Fibroblast of the conjunctiva (primary cell): Measurements from ENCODE around the gene PHIP.

ENCODE experiments used
- DNase-seq: peaks from one replicate; pipeline ENCODE4 v3.0.0-alpha.2; 2010; ENCODE audit warnings: low read depth

Gene PHIP

DNA sequence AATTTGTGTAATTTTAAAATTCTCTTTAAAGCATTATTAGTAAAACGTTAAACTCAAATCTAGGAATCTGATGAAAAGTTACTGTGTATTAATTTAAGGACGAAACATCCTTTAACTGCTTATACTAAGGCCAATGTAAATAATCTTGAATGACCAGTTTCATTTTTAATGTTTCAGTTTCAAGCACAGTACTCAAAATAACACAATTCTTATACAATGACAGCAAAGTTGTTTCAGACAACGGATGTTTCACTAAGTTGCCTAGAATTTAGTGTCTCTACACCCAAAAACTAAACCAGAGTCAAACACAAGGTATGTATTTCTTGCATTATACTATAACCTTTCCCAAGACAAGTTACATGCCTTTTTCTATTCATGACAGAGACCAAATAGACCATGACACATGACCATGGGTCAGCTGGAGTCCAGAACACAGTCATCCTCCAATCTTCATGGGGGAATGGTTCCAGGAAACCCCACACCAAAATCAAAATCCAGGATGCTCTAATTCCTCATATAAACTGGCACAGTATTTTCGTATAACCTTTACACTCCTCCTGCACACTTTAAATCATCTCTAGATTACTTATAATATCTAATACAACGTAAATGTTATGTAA, 7.7 kb downstream of the PHIP start:
- DNase-seq, result no peak

DNA sequence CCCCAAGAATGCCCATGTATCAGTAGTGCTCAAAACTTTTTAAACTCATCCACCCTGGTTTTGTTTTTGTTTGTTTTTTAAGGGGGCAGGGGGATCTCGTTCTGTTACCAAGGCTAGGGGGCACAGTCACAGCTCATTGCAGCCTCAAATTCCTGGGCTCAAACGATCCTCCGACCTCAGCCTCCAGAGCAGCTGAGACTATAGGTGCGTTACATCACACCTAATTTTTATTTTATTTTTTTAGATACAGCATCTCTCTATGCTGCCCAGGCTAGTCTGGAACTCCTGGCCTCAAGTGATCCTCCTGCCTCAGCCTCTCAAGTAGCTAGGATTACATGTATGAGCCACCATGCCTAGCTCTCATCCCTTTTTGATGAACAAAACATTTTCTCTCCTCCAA, 11.2 kb downstream of the PHIP start:
- no peak for DNase-seq

DNA sequence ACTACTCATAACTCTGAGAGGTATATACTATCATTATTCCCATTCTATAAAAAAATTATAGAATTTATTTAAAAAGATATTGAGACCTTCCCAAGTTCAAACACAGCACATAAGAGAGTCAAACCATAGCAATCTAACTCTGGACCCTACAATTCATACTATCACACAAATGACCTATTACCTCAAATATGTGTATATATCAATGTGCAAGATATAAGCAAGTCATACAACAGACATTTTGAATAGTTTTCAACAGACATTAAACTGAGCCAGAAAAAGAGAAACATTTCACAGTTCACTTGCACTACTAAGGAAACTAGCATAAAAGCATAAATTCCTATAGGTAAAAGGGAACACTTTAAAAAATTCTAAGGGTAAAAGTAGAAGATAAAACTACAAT, 11.7 kb downstream of the PHIP start:
- DNase-seq, result no peak

DNA sequence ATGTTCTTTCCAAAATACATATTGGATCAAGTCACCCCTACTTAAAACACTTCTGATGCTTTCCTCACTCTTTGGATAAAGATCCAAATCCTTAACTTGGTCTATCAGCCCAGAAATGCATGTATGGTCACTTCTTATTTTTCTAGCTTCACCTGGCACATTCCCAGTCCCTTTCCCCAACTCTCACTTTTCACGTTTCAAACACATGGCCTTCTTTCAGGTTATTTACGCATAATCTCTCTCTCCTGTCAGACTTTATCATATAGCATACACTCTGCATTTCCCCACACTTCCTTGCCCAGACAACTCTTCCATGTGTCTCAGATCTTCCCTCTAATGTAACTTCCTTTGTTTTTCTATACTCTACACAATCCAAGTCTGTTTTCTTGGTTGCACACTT, 12.8 kb downstream of the PHIP start:
- no peak for DNase-seq

DNA sequence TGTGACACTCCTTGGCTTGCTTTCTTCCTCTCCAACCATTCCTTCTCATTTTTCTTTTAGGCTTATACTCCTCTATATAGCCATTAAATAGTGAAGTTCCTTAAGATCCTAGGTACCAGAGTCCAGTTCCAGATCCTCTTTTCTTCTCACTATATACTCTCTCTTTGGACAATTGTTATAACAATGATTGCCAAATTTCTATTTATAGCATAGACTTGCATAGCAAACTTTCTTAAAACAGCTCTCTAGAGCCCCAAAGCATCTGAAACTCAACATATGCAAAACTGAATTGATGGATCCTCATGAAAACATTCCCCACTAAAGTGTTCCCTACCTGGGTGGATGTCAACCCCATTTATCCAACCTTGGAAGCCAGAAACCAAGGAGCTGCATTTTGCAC, 13.4 kb downstream of the PHIP start:
- no peak for DNase-seq

DNA sequence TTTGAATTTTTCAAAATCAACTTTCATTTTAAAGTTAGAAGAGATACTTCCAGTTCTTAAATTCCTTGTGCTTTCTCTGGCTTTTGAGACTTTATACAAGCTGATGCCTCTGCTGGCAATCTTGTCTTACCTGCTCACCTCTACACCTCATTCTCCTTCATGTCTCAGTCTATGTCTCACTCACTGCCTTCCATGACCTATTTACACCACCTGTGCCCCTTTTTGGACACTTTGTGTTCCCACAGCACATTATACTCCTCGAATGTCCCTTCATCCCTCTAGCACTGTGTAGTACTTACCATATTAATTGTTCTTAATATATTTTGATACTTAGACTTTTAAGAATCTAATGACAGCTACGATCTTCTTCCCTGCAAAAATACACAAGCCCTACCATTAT, 15.3 kb downstream of the PHIP start:
- DNase-seq, result no peak

DNA sequence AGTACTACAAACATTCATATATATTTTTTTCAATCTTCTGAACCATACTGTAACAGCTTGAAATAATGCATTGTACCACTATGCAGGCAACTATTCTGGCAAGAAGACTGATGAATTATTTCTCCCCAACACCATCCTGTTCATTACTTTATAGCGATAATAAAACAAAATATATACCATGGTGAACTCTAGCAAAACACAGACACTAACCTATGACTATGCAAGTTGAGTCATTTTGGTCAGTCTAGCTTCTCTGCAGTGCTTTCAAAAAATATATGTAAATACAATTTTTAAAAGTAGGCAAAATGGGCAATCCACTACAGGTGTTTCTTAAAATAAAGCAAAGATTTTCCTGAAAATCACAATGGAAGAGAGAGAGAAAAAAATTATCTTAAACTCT, 20.3 kb downstream of the PHIP start:
- no peak for DNase-seq

DNA sequence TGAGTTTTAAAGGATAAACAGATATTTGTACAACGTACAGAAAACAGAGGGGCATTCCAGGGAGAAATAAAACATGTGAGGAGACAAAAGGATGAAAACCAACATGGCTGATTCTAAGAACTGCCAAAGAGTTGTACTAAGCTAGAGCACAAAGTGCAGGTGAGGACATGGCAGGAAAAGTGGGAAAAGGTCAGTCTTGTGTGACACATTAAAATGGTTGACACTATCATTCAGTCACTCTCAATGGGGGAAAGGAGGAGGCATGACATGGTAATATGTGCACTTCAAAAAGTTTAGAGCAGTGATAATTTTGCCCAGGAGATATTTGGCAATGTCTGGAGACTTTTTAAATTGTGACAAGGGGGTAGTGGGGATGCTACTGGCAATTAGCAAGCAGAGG, 21.8 kb downstream of the PHIP start:
- no peak for DNase-seq

DNA sequence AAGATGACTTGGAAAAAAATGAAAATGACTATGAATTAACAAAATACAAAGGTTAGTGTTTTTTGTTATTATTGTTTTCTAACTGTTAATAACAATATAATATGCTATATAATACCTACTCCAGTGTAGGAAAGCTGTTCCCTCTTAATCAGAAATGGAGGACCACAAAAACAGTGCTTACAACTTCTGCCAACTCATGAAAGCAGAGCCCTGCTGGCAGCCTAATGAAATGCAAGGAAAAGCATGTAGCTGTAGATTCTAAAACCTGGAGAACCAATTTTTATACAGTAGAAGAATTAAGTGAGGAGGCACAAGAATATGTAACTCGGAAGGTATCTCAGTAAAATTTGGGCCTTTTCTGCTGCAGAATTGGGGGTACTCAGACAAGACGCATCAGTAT, 29.4 kb downstream of the PHIP start:
- peak; percentile 5 for DNase-seq

DNA sequence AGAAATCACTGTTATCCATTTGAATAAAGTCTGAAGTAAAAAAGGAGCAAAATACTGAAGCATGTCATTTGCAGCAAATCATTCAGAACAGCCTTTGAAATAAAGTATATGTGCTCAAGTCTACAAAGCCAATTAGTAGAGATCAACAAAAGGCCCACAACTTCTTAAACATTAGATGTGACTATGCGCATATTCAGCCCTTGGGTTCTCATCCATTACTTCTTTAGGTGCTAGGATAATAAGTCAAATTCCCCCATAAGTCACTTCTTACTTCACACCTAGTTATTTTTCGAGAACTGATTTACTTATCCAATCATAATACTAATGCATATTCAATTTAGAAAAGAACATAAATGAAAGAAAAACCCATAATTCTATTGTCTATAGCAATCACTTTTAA, 31.0 kb downstream of the PHIP start:
- no peak for DNase-seq

DNA sequence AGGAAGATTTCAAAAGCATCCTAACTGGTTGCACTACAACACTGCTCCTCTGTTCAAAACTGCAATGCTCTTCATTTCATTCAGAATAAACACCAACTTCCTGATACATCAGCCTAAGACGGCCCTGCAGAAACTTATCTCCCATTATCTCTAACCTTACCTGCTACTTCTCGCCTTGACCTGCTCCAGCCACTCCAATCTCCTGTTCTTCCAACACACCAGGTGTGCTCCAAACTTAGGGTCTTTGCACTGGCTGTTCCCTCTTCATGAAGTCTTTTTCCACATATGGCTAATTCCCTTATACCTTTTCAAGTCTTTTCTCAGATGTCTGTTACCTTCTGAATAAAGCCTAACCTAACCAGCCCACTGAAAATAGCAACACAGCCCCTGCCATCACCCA, 32.1 kb downstream of the PHIP start:
- no peak for DNase-seq

DNA sequence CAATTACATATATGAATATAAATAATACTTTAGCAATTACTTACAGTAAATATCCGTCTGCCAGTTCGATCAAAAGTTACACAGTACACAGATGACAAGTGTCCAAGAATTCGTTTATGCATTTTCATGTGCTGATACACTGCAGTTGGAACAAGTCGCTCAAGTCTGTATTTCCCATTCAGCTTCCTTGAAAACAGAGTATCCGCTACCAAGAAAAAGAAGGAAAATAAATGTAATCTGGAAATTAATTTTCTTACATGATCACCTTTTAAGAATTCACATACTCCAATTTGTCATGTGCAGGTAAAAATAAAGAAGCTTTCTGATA, 35.3 kb downstream of the PHIP start:
- DNase-seq, result no peak

DNA sequence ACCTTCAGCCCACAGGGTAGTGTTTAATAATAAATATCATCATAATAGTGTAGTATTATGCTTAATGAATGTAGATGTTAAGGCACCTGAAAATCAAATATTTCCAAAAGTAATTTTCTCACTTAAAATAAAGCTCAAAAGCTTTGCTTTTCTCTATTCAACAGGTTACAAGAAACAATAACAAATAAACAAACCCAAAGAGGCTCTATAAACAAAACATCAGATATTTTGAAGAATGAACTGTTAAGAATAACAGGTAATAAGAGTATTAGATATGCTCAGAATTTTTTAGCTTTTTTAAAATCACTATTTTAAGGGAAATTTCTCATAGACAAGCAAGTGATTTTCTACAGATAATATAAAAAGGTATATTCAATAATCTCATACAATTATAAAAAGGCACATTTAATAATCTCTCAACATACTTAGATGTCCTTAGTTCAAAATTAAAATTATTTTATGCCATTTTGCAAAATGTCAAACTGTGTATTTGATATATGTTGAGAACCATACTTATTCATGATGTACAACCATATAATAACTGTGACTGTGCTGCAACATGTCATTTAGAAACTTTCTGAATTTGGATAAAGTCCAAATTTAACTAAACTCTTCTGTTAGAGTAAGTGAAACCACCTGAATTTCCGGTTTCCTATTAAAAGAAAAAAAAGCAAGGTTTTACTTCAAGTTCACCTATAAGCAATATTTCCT, 35.8 kb downstream of the PHIP start:
- no peak for DNase-seq

DNA sequence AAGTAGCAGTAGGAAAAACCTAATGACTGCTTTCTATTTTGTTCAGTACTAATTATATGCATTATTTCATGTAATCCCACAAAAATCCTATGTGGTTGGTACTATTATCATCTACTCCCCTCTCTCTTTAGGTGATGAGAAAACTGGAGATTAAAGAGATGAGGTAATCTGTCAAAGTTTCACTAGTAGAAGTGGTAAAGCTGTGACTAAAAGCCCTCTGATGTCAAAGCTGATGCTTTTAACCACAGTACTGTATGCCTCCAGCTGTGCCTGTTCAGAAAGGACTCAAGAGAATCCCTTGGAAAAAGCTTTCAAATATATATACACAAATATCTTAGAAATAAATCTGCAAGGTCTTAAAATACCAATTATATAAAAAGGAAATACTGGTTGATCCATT, 38.0 kb downstream of the PHIP start:
- no peak for DNase-seq

DNA sequence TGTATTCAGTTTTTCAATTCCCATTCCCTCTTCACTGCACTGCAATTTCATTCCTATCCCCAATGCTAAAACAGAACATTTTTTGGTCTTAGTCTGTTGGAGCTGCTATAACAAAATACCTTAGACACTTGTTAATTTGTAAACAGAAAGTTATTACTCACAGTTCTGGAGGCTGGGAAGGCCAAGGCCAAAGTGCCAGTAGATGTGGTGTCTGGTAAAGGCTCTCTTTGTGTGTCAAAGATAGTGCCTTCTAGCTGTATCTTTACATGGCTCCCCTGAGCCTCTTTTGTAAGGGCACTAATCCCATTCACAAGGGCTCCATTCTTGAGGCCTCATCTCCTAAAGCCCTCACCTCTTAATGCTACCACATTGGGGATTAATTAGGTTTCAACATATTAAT, 40.0 kb downstream of the PHIP start:
- no peak for DNase-seq

DNA sequence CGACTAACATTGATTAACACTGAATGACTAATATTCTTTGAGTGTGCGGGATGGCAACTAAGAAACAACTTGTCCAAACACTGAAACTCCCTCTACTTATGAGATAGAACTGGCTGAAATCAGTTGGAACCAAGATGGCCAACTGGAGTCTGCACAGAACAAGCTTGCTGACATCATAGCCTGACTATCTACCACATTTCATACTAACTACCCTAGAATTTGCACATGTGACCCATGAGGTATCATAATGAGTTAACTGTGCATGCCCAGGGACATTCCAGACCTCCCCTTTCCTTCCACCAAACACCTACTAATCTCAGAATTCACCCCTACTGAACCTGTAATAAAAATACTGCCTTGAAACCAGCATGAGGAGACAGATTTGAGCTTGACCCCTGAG, 43.2 kb downstream of the PHIP start:
- DNase-seq, result no peak

DNA sequence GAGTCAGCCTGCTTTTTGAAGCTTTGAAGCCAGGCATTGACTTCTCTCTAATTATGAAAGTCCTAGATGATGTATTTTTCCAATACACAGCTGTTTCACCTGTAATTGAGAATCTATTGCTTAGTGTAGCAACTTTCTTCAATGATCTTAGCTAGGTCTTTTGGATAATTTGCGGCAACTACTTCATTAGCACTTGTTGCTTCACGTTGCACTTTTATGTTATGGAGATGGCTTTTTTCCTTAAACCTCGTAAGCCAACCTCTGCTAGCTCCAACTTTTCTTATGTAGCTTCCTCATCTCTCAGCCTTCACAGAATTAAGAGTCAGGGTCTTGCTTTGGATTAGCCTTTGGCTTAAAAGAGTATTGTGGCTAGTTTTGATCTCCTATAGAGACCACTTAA, 44.8 kb downstream of the PHIP start:
- DNase-seq, result no peak

DNA sequence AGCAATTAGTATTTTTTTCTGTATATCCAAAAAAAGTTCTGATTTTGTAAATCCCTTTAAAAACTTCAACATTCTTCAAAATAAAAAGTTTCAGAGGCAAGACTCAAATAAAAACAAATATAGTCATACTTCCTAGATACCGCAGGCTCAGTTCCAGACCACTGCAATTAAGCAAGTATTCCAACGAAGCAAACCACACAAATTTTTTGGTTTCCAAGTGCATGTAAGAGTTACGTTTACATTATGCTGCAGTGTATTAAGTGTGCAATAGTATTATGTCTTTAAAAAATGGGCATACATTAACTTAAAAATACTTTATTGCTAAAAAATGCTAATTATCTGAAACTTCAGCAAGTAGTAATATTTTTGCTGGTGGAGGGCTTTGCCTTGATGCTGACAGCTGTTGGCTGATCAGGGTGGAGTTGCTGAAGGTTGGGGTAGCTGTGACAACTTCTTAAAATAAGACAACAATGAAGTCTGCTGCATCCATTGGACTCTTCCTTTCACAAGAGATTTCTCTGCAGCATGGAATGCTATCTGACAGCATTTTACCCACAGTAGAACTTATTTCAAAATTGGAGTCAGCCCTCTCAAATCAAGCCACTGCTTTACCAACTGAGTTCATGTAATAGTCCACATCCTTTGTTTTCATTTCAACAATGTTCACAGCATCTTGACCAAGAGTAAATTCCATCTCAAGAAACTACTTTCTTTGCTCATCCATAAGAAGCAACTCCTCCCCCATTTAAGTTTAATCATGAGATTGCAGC, 46.0 kb downstream of the PHIP start:
- peak; percentile 10 for DNase-seq

DNA sequence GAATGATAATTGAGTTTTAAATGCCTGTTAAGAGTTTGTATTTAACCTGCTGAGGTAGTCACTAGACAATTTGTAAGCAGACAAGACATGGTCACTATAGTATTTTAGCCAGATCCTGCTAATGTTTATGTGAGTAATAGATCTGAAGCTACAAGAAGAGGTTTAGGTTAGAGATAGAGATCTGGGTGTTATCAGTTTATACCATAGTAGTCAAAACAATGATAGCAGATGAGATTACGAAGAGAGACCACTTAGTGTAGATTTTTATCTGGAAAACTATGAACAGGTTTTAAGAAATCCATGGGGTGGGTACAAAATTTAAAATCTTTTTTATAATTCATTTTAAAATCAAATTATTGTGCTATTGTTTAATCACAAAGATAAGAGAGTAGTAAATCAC, 47.5 kb downstream of the PHIP start:
- no peak for DNase-seq

DNA sequence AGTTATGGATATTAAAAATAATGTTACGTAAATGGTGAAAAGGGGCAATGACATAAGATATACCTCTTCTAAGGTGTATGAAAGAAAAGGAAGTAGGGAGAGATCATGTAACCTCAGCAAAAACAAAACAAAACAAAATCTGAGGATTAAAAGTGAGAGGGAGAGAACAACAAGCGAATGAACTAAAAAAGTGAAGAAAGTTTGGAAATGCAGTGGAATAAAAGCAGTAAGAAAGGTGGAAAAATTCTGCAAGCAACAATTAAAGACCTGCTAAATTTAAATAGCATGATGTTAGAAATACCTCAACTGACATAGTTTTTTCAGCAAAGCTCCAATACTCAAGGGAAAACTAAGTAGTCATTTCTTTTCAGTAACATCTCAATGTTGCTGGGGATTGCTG, 48.0 kb downstream of the PHIP start:
- DNase-seq, result no peak

DNA sequence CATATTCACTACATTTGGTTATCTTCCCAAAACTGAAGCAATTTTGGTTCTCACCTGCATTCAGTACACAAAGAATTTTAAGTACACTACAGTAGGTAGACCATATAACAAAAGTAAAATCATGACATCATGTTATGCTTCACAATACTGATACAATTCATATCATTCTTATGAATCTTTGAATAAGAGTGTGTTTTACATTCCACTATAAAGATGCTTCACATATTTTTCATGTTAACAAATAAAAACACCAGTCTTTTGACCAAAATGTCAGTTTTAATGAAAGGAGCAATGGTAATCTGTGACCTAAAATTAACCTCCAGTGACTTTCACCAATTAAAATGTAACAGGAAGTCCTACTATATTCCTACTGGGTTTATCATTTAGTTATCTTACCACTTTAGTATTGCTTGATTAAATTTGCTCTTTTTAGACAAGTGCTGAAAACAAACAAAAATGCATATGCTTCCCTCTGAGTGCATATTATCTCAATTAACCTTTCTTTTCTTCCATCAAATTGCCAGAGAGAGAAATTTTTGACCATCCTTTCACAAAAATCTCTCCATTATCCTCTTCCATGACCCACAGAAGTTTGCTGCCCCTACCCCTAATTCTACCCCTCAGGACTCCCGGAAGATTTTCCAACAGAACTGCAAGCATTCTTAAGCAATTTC, 49.3 kb downstream of the PHIP start:
- DNase-seq, result no peak

DNA sequence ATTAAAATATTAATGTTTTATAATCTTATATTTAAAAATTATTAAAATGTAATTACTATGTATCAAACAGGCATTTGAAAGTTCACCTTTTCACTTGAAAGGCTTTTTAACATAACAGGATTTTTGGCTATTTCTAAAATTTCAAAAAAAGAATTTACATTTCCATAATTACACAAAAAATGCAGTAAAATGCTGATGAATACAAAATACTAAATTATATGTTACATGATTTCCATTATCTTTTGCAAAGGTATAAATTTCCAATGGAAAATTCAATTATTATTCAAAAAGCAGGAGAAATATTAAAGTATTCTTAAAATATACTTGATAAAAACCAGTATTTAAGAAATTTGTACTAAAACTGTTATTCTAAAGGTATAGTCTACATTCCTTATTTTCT, 66.1 kb downstream of the PHIP start:
- no peak for DNase-seq

DNA sequence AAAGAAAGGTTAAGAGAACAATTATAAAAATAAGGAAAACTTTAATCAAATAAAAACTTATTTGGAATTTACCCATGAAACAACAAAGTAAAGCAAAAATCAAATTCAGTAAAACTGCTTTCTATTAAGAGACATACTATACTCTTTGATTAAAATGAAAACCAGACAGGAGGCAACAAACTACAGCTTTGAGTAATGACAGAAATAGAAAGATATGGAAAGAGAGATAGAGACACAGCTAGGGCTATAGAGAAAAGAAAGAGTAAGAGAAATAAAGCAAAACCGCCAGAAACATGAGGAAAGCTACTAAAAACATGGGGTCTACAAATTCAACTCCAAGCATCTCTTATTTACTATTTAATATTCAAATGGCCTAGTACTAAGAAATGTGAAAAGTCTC, 67.6 kb downstream of the PHIP start:
- no peak for DNase-seq
